ENCODE measurements around the gene TMA7.

Gene TMA7

GRCh38 chr3:48409291-48410201, 30.5 kb upstream of the TMA7 start:
- no peak for DNase-seq

GRCh38 chr3:48410205-48411040, 29.6 kb upstream of the TMA7 start:
- no peak for DNase-seq

- DNase-seq, result no peak
These were observed 28.9 kb upstream of the TMA7 start for GRCh38 chr3:48411041-48411588.

GRCh38 chr3:48411606-48412374, 28.3 kb upstream of the TMA7 start:
- no peak for DNase-seq

- no peak for DNase-seq
These were observed 27.6 kb upstream of the TMA7 start for GRCh38 chr3:48412375-48413001.

GRCh38 chr3:48413086-48413485, 27.0 kb upstream of the TMA7 start:
- no peak for DNase-seq

GRCh38 chr3:48413611-48414010, 26.4 kb upstream of the TMA7 start:
- DNase-seq, result no peak

GRCh38 chr3:48414376-48415250, 25.4 kb upstream of the TMA7 start:
- no peak for DNase-seq

GRCh38 chr3:48415251-48415953, 24.7 kb upstream of the TMA7 start:
- DNase-seq, result no peak

GRCh38 chr3:48416091-48416505, 24.0 kb upstream of the TMA7 start:
- no peak for DNase-seq

GRCh38 chr3:48416546-48416945, 23.5 kb upstream of the TMA7 start:
- no peak for DNase-seq

- no peak for DNase-seq
These were observed 22.4 kb upstream of the TMA7 start for GRCh38 chr3:48417529-48418108.

GRCh38 chr3:48418140-48418539, 21.9 kb upstream of the TMA7 start:
- no peak for DNase-seq

- DNase-seq, result no peak
These were observed 21.4 kb upstream of the TMA7 start for GRCh38 chr3:48418651-48419050.

GRCh38 chr3:48419149-48419548, 20.9 kb upstream of the TMA7 start:
- no peak for DNase-seq

- DNase-seq, result no peak
These were observed 20.5 kb upstream of the TMA7 start for GRCh38 chr3:48419597-48419996.

GRCh38 chr3:48420561-48420960, 19.5 kb upstream of the TMA7 start:
- no peak for DNase-seq

GRCh38 chr3:48422272-48422671, 17.8 kb upstream of the TMA7 start:
- DNase-seq, result no peak

GRCh38 chr3:48422681-48423080, 17.4 kb upstream of the TMA7 start:
- DNase-seq, result no peak

- no peak for DNase-seq
These were observed 16.7 kb upstream of the TMA7 start for GRCh38 chr3:48423241-48423882.

Measured in NCI-H146 (cell line).